PC-3 (cell line): ENCODE measurements around the gene TNNT1. TPM values are rescaled to one million over a fixed set of nuclear protein-coding genes. Genes with fewer than 3 reads are reported as not detected.

Experiments used
- ATAC-seq: fragments of 200-7000 bp; cut with Tn5 transposase; 2 replicates; pipeline ENCODE4 v1.9.1; 2020; ENCODE audit warnings: mild to moderate bottlenecking, moderate library complexity
- BruUV-seq: library from RNA; stranded (reverse); fragments of 400-500 nt; replicated peaks from 2 replicates; lab custom pipeline; 2021; lab: Mats Ljungman, UMichigan
- CTCF ChIA-PET: fragments of 300-600 bp; sonication (Branson Sonifier 250); formaldehyde crosslinking; loops from one replicate; lab custom pipeline; 2022; ENCODE audit warnings: antibody characterized with exemption; lab: Charles Lee
- POLR2A ChIA-PET: fragments of 300-600 bp; sonication (Branson Sonifier 250); formaldehyde crosslinking; loops from one replicate; lab custom pipeline; 2022; ENCODE audit warnings: antibody characterized with exemption; ENCODE audit not compliant: unreplicated experiment; lab: Charles Lee
- DNase-seq: peaks from one replicate; pipeline ENCODE4 v3.0.0-alpha.2; 2015
- H2AFZ ChIP-seq: fragments of 300-600 bp; sonication (generic); 2 replicates; pipeline ENCODE4 v1.6.0; 2016; ENCODE audit warnings: antibody characterized with exemption, low read length
- H3F3A ChIP-seq: fragments of 300-600 bp; sonication (generic); one replicate; pipeline ENCODE4 v1.6.0; 2017; ENCODE audit warnings: antibody characterized with exemption, low read length, control low read depth, mild to moderate bottlenecking; ENCODE audit not compliant: unreplicated experiment
- H3K27ac ChIP-seq: fragments of 300-600 bp; sonication (generic); 2 replicates; pipeline ENCODE4 v1.5.1; 2016; ENCODE audit warnings: mild to moderate bottlenecking, low read length
- H3K27me3 ChIP-seq: fragments of 300-600 bp; sonication (generic); 2 replicates; pipeline ENCODE4 v1.6.1; 2016; ENCODE audit warnings: low read length, mixed read lengths
- H3K36me3 ChIP-seq: fragments of 300-600 bp; sonication (generic); 2 replicates; pipeline ENCODE4 v1.6.1; 2016; ENCODE audit warnings: low read depth, mixed run types, low read length, mixed read lengths
- H3K4me1 ChIP-seq: fragments of 300-600 bp; sonication (generic); 2 replicates; pipeline ENCODE4 v1.5.1; 2016; ENCODE audit warnings: low read length; ENCODE audit not compliant: insufficient read depth
- H3K4me2 ChIP-seq: fragments of 300-600 bp; sonication (generic); 2 replicates; pipeline ENCODE4 v1.6.0; 2016; ENCODE audit warnings: low read length
- H3K4me3 ChIP-seq: fragments of 300-600 bp; sonication (generic); 2 replicates; pipeline ENCODE4 v1.5.1; 2016; ENCODE audit warnings: mild to moderate bottlenecking, low read length, mixed read lengths
- H3K79me2 ChIP-seq: fragments of 300-600 bp; sonication (generic); 2 replicates; pipeline ENCODE4 v1.6.1; 2017; ENCODE audit warnings: low read length, mixed read lengths
- H3K9ac ChIP-seq: fragments of 300-600 bp; sonication (generic); 2 replicates; pipeline ENCODE4 v1.6.0; 2016; ENCODE audit warnings: mild to moderate bottlenecking, low read length
- H3K9me2 ChIP-seq: fragments of 300-600 bp; sonication (generic); replicated peaks from 2 replicates; pipeline ENCODE4 v1.6.1; 2016; ENCODE audit warnings: mixed run types, low read length, mixed read lengths
- H3K9me3 ChIP-seq: fragments of 300-600 bp; sonication (generic); 2 replicates; pipeline ENCODE4 v1.6.1; 2016; ENCODE audit warnings: low read length, mixed read lengths
- H4K20me1 ChIP-seq: fragments of 300-600 bp; sonication (generic); 2 replicates; pipeline ENCODE4 v1.6.1; 2016; ENCODE audit warnings: low read length, mixed read lengths
- CTCF ChIP-seq: fragments of 300-600 bp; sonication (generic); conservative IDR thresholded peaks from 2 replicates; pipeline ENCODE4 v1.5.1; 2017; ENCODE audit warnings: antibody characterized with exemption, low read depth, mild to moderate bottlenecking, low read length
- EZH2 ChIP-seq: fragments of 300-600 bp; sonication (generic); IDR thresholded peaks from one replicate; pipeline ENCODE4 v1.6.1; 2017; ENCODE audit warnings: antibody characterized with exemption, mild to moderate bottlenecking, low read length; ENCODE audit not compliant: unreplicated experiment
- EZH2phosphoT487 ChIP-seq: fragments of 300-600 bp; sonication (generic); IDR thresholded peaks from 2 replicates; pipeline ENCODE4 v1.6.1; 2018; ENCODE audit warnings: mild to moderate bottlenecking, antibody characterized with exemption, low read length, borderline replicate concordance
- intact Hi-C: fragments of 100-400 bp; cut with micrococcal nuclease; formaldehyde crosslinking; loops from 2 replicates; pipeline ENCODE4 v1.9.0; 2023
- total RNA-seq: library from RNA; depleted of rRNA; stranded (reverse); fragments of >200 nt; gene quantifications from 2 replicates; pipeline ENCODE4 v1.2.3, GENCODE V29; 2014

Gene TNNT1
- total RNA-seq, 1 experiment from 2014 or later: 266 TPM

- H3K4me2 ChIP-seq: no peak overlapping the region
- H3K79me2 ChIP-seq: no peaks in the 10 kb centered on the region
- no peaks in the 10 kb centered on the region for H3K27me3 ChIP-seq
- CTCF ChIA-PET: no interaction called here
- peaks cover 4% of the 10 kb centered on the region; the same call in 1 of the 2 replicates for H4K20me1 ChIP-seq
- DNase-seq (no peak), ATAC-seq (no peak)
- peaks cover 16% of the 10 kb centered on the region for H3K36me3 ChIP-seq
- POLR2A ChIA-PET: no interaction called here
- H3K4me1 ChIP-seq: no peaks in the 10 kb centered on the region
- no peak for TF ChIP-seq EZH2
- TF ChIP-seq EZH2phosphoT487: no peak
- TF ChIP-seq CTCF: no peak
- H3K9me2 ChIP-seq: no peaks in the 10 kb centered on the region
- no peak overlapping the region for H2AFZ ChIP-seq
- no TSS peak for BruUV-seq
- H3F3A ChIP-seq: no peaks in the 10 kb centered on the region
- no peak overlapping the region for H3K9ac ChIP-seq
- no peak overlapping the region for H3K27ac ChIP-seq
- intact Hi-C loops: no loop called here
- no peaks in the 10 kb centered on the region for H3K9me3 ChIP-seq
- no peak overlapping the region for H3K4me3 ChIP-seq
Observed at GRCh38 chr19:55106591-55106990, 42.4 kb downstream of the TNNT1 start.

GRCh38 chr19:55105237-55105636, 43.8 kb downstream of the TNNT1 start:
- DNase-seq (no peak), ATAC-seq (no peak)
- no peak overlapping the region for H2AFZ ChIP-seq
- no peaks in the 10 kb centered on the region for H3K79me2 ChIP-seq
- ChIA-PET CTCF (interaction anchor here (0.6 kb wide), 1 partner anchor 42 kb away, joined by 3 read pairs; the partner anchor contains the start of gene RDH13), POLR2A (no interaction called here)
- H3K4me3 ChIP-seq: no peak overlapping the region
- intact Hi-C loops: no loop called here
- no peak overlapping the region for H3K27ac ChIP-seq
- H3K36me3 ChIP-seq: peaks cover 16% of the 10 kb centered on the region
- H3K27me3 ChIP-seq: no peaks in the 10 kb centered on the region
- H3K9me3 ChIP-seq: no peaks in the 10 kb centered on the region
- no peak overlapping the region for H3K9ac ChIP-seq
- no peaks in the 10 kb centered on the region for H3K9me2 ChIP-seq
- peaks cover 7% of the 10 kb centered on the region; the same call in 1 of the 2 replicates for H4K20me1 ChIP-seq
- BruUV-seq: no TSS peak
- H3K4me2 ChIP-seq: no peak overlapping the region
- TF ChIP-seq CTCF (no peak), EZH2phosphoT487 (no peak), EZH2 (no peak)
- no peaks in the 10 kb centered on the region for H3K4me1 ChIP-seq
- H3F3A ChIP-seq: no peaks in the 10 kb centered on the region

- H3K4me3 ChIP-seq: no peak overlapping the region
- H3K27ac ChIP-seq: no peak overlapping the region
- no peak overlapping the region for H3K4me2 ChIP-seq
- H3K4me1 ChIP-seq: no peaks in the 10 kb centered on the region
- CTCF ChIA-PET: no interaction called here
- peaks cover 7% of the 10 kb centered on the region; the same call in 1 of the 2 replicates for H3K36me3 ChIP-seq
- H3K9me3 ChIP-seq: no peaks in the 10 kb centered on the region
- no TSS peak for BruUV-seq
- H4K20me1 ChIP-seq: peaks cover 7% of the 10 kb centered on the region; the same call in 1 of the 2 replicates
- no peak overlapping the region for H2AFZ ChIP-seq
- no peak overlapping the region for H3K9ac ChIP-seq
- H3F3A ChIP-seq: no peaks in the 10 kb centered on the region
- TF ChIP-seq EZH2 (no peak), EZH2phosphoT487 (no peak), CTCF (no peak)
- no peak for ATAC-seq
- DNase-seq: no peak
- intact Hi-C loops: no loop called here
- H3K27me3 ChIP-seq: no peaks in the 10 kb centered on the region
- POLR2A ChIA-PET: no interaction called here
- no peaks in the 10 kb centered on the region for H3K79me2 ChIP-seq
- no peaks in the 10 kb centered on the region for H3K9me2 ChIP-seq
Observed at GRCh38 chr19:55103190-55103589, 45.8 kb downstream of the TNNT1 start.
